ES-I3 (cell line): ENCODE results near the gene CPNE5.

Experiments
- H3K36me3 ChIP-seq: 2 replicates; pipeline ENCODE4 v1.6.1; 2013; ENCODE audit warnings: mild to moderate bottlenecking, low read length, control low read depth, moderate library complexity; ENCODE audit not compliant: insufficient read depth
- H3K4me1 ChIP-seq: 2 replicates; pipeline ENCODE4 v1.6.1; 2013; ENCODE audit warnings: mild to moderate bottlenecking, control low read depth, low read length; ENCODE audit not compliant: insufficient read depth
- H3K9ac ChIP-seq: 2 replicates; pipeline ENCODE4 v1.6.1; 2013; ENCODE audit warnings: low read depth, mild to moderate bottlenecking, low read length, moderate library complexity
- H3K9me3 ChIP-seq: 2 replicates; pipeline ENCODE4 v1.6.1; 2013; ENCODE audit warnings: mild to moderate bottlenecking, low read length, moderate library complexity; ENCODE audit not compliant: control insufficient read depth, insufficient read depth

Gene CPNE5

DNA sequence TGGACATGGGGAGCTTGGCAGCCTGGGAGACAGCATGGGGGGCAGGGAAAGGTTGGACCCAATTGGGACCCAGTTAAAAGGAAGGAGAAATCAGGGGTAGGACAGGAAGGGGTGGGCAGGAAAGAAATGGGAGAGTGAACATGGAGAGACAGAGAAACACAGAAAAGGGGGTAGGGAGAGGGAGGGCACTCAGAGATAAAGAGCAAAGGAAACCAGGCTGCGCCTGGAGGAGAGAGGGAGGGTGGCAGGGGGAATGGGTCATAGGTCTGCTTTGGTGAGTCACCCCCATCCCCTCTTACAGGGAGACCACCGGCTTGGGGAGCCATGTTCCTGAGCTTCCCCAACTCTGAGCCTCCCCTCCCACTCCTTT, 95.0 kb downstream of the CPNE5 start:
- H3K9ac ChIP-seq = no peak overlapping the region
- peaks cover 17% of the 10 kb centered on the region; the same call in 1 of the 2 replicates for H3K4me1 ChIP-seq
- peaks cover 6% of the 10 kb centered on the region; the same call in 1 of the 2 replicates for H3K9me3 ChIP-seq
- H3K36me3 ChIP-seq = no peaks in the 10 kb centered on the region

GRCh38 chr6:36743538-36744303, 95.5 kb downstream of the CPNE5 start:
- H3K36me3 ChIP-seq = no peaks in the 10 kb centered on the region
- H3K9me3 ChIP-seq = peaks cover 5% of the 10 kb centered on the region; the same call in 1 of the 2 replicates
- H3K9ac ChIP-seq = no peak overlapping the region
- H3K4me1 ChIP-seq = peaks cover 17% of the 10 kb centered on the region; the same call in 1 of the 2 replicates

GRCh38 chr6:36743032-36743431, 96.2 kb downstream of the CPNE5 start:
- Histone ChIP-seq H3K9ac (no peak overlapping the region), H3K36me3 (no peaks in the 10 kb centered on the region), H3K4me1 (peaks cover 17% of the 10 kb centered on the region; the same call in 1 of the 2 replicates), H3K9me3 (no peaks in the 10 kb centered on the region)

- Histone ChIP-seq H3K4me1 (peaks cover 17% of the 10 kb centered on the region; the same call in 1 of the 2 replicates), H3K36me3 (no peaks in the 10 kb centered on the region), H3K9me3 (no peaks in the 10 kb centered on the region), H3K9ac (no peak overlapping the region)
Measured at GRCh38 chr6:36742146-36742545, 97.1 kb downstream of the CPNE5 start.

GRCh38 chr6:36740818-36741179, 98.4 kb downstream of the CPNE5 start:
- no peaks in the 10 kb centered on the region for H3K36me3 ChIP-seq
- no peak overlapping the region for H3K9ac ChIP-seq
- peaks cover 20% of the 10 kb centered on the region; the same call in 1 of the 2 replicates for H3K4me1 ChIP-seq
- no peaks in the 10 kb centered on the region for H3K9me3 ChIP-seq

DNA sequence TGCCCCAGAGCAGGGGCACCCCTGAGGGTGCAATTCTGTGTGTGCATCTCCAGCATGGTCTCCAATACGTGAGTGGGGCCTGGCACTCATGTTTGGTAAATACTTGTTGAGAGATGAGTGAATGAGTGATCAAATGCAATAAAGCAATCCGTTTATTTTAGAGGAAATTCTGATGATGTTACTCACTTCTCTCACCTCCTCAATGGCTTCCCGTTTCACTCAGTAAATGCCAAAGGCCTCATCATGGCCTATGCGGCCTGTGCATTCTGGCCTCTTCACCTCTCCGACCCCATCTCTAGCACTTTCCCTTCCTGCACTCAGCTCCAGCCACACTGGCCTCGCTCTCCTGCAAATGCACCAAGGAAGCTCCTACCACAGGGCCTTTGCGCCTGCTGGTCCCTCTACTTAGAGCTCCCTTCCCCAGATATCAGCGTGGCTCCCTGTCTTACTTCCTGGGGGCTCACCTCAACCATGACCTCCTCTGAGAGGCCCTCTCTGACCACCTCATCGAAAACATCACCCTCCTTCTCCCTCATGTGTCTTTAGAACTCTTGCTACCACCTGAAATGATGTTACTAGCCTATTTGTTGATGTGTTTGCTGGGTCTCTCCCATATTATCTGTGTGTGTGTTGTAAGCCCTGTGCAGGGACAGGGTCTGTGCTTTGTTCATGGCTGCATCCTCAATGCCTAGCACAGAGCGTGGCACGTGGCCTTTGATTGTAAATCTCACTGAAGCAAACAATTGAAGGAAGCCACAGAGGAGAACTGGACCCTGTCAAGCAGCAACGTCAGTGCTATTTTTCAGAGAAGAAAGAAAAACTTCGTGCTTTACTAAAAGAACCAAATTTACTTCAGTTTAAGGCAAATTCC, 99.1 kb downstream of the CPNE5 start:
- Histone ChIP-seq H3K9ac (no peak overlapping the region), H3K4me1 (peaks cover 26% of the 10 kb centered on the region; the same call in 1 of the 2 replicates), H3K9me3 (no peaks in the 10 kb centered on the region), H3K36me3 (no peaks in the 10 kb centered on the region)

DNA sequence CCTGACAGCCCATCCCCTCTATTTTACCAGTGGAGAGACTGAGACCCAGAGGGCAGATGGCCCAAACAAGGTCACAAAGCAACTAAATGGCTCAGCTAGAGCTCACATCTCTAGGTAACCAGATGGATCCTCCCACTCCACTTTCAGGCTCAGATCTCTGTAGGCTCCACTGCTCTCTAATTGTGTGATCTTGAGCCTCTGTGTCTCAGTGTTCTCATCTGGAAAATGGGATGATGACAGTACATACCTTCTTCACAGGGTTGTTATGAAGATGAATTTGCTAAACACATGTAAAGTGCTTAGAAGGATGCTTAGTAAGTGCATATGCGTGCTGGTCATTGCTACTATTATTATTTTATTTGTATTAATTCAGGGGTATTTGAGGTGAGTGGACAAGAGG, 101.1 kb downstream of the CPNE5 start:
- Histone ChIP-seq H3K9ac (no peak overlapping the region), H3K9me3 (no peaks in the 10 kb centered on the region), H3K4me1 (peaks cover 19% of the 10 kb centered on the region; the same call in 1 of the 2 replicates), H3K36me3 (no peaks in the 10 kb centered on the region)

DNA sequence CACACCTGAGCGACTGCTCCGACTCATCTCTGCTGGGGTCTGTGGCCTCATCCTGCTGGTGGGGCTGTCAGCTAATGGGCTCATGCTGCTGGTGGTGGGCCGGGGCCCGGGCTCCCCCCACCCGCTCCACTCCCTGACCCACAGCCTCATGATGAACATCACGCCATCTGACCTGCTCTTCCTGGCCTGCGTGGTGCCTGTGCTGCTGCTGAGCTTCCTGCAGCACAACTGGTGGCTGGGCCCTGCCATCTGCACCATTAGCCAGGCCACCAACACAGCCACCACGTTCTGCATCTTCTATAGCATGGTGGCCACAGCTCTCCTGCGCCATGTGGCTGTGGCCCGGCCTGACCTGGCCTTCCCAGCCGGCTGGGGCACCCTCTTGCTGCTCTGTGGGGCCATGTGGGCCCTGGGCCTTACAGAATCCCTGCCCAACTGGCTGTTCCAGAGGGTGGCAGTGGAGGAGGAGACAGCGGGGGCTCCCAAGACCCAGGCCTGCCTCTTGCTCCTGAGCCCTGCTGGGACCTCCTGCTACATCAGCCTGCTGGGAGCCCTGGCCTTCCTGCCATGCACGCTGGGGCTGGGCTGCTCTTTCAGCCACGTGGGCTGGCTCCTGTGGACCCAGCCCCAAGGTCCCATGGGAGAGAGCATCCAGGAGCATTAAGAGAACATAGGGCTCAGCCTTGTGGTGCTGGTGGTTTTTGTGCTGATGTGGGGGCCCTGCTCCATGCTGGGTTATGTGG, 102.0 kb downstream of the CPNE5 start:
- H3K9me3 ChIP-seq = no peaks in the 10 kb centered on the region
- H3K36me3 ChIP-seq = no peaks in the 10 kb centered on the region
- no peak overlapping the region for H3K9ac ChIP-seq

GRCh38 chr6:36735110-36736071, 103.9 kb downstream of the CPNE5 start:
- H3K36me3 ChIP-seq = no peaks in the 10 kb centered on the region
- H3K4me1 ChIP-seq = peaks cover 22% of the 10 kb centered on the region
- H3K9me3 ChIP-seq = no peaks in the 10 kb centered on the region
- H3K9ac ChIP-seq = 0 out of 2 replicates have a peak overlapping the region, but pooled peaks have one; percentile 12

More for the DNA sequence above, 102.0 kb downstream of the CPNE5 start:
- H3K4me1 ChIP-seq = peaks cover 16% of the 10 kb centered on the region; the same call in 1 of the 2 replicates

GRCh38 chr6:36734486-36735060, 104.7 kb downstream of the CPNE5 start:
- Histone ChIP-seq H3K9me3 (no peaks in the 10 kb centered on the region), H3K4me1 (peaks cover 22% of the 10 kb centered on the region), H3K36me3 (no peaks in the 10 kb centered on the region), H3K9ac (no peak overlapping the region)

- no peak overlapping the region for H3K9ac ChIP-seq
- H3K9me3 ChIP-seq = no peaks in the 10 kb centered on the region
- no peaks in the 10 kb centered on the region for H3K36me3 ChIP-seq
- H3K4me1 ChIP-seq = peaks cover 22% of the 10 kb centered on the region
Measured at GRCh38 chr6:36733300-36733699, 105.9 kb downstream of the CPNE5 start.

- no peak overlapping the region for H3K9ac ChIP-seq
Measured at GRCh38 chr6:36731622-36732310, 107.5 kb downstream of the CPNE5 start.

More at GRCh38 chr6:36731622-36732310, 107.5 kb downstream of the CPNE5 start:
- H3K9me3 ChIP-seq = no peaks in the 10 kb centered on the region
- no peaks in the 10 kb centered on the region for H3K36me3 ChIP-seq
- peaks cover 22% of the 10 kb centered on the region for H3K4me1 ChIP-seq
